Stimulated activated CD8-positive, alpha-beta memory T cell treated with anti-CD3 and anti-CD28 coated beads, Interleukin-7, amount 100 ng/mL, for 4 hours (primary cell): ENCODE measurements around the gene SESN2.

Experiments
- DNase-seq, 2 donors: peaks; one replicate each; pipeline ENCODE4 v3.0.0-alpha.2; 2020; ENCODE audit warnings: low read depth in 2 of 2

Gene SESN2, protein sequence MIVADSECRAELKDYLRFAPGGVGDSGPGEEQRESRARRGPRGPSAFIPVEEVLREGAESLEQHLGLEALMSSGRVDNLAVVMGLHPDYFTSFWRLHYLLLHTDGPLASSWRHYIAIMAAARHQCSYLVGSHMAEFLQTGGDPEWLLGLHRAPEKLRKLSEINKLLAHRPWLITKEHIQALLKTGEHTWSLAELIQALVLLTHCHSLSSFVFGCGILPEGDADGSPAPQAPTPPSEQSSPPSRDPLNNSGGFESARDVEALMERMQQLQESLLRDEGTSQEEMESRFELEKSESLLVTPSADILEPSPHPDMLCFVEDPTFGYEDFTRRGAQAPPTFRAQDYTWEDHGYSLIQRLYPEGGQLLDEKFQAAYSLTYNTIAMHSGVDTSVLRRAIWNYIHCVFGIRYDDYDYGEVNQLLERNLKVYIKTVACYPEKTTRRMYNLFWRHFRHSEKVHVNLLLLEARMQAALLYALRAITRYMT

DNA sequence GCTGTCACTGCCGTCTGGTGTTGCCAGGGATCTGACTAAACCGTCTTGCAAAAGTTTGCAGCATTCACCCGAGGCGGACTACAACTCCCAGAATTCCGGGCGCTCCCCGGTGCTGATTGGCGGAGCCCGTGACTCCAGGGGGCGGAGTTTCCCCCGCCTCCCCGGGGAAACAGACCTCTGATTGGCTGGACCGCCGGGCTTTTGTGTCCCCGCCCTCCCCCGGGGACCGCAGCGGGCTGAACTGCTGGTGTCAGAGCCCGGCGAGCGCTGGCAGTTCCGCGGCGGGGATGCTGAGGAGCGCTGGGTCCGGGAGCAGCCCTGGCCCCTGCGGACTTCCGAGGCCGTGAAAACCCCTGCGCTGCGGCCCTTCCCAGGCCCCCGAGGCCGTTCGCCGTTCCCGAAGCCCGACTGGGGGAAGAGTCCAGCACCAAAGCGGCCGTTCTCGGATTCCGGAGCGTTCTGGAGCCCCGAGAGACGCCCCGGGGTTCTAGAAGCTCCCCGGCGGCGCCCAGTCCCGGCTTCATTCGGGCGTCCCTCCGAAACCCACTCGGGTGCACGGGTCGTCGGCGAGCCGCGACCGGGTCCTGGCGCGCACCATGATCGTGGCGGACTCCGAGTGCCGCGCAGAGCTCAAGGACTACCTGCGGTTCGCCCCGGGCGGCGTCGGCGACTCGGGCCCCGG, at the start of gene SESN2:
SESN2 (plus strand) TSS at position 267 of the 682 bp plus-strand sequence; CDS start at position 597, 330 bp downstream.
- DNase-seq: peak; percentile 99

DNA sequence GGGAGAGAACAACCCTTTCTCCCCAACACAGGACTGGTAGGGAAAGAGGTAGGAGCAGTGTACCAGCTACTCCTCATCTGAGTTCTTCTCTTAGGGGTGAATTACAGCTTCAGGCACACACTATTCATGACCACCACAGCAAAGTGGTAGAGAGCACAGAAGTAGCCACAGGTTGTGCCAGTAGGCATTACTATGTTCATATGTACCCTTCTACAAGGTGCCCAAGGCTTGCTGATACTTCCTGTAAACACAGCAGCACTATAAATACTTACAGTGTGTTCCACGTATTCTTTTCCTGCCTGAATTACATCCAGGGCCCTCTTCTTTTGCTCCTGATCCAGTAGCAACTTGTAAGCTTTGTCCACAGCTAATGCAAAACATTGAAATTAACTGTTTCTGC, 49.6 kb upstream of the SESN2 start:
- no peak for DNase-seq

DNA sequence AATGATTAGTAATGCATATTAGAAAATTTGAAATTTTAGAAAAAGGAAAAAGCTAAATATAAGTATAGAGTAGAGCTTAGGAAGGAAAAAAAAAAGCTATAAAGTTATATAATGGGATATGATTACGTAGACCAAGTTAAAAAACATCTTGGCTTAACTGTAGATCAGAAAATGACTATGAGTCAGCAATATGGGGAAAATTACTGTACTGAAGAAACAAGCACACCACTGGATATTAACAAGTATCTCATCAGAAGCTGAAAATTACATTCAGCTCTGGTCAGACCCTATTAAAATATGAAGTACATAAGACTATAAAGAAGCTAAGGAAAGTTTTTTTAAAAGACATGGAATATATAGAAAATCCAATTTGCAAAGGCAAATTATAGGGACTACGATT, 46.0 kb upstream of the SESN2 start:
- no peak for DNase-seq

DNA sequence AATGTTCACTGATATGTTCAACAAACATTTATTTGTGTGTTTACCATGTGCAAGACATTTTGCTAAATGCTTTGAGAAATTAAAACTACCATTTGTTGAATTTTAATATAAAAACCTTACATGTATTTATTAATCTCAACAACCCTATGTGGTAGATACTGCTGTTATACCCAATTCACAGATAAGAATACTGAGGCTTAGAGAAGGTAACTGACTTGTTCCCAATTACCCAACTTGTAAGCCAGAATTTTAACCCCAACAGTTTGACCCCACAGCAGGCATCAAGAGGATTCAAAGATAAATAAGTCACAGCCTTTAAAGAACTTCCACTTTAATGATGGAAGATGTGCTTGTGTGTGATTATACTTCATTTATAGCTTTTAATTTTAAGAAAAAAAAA, 30.2 kb upstream of the SESN2 start:
- DNase-seq: no peak

DNA sequence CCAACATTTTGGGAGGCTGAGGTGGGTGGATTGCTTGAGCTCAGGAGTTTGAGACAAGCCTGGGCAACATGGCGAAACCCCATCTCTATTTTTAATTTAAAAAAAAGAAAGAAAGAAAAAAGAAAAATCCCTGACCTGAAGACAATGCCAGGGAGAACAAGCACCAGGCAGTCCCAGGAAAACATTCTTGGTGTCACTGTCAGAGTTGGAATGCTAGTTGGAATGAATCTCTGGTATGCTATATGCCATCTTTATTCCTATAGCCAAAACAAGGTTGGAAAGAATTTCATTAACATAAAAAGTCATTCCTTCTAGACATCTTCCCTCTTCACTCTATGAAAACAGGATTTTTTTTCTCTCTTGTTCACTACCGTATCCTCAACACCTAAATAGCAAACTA, 29.3 kb upstream of the SESN2 start:
- DNase-seq: no peak

DNA sequence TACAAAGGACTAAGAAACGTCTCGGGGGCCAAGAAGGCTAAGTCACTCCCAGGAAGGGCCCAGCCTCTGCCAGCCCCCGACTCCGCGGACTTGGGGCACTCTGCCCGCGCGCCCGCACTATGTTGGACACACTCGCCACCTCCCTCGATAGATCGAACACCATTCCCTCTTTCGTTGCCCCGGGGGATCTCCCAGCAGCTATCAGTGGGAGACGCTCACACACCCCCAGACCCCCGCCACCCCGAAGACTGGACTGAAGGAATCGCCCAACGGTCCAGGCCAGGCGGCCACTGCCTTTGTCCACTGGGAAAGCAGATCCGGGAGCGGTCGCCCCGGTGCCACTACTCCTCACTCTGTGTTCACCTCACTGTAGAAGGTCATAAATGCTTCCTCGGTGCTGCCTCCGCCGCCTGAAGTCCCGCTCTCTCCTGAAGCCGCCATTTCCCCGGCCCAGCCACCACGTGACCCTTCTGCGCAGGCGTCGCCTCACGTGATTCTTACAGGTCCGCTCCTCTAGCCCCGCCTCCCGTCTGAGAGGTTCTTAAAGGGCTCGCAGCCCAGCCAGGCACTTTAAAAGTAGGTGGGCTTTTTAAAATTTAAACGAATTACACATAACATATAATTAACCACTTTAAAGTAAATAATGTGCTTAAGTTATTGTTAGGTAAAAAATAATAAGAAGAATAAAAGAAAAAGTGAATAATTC, 26.6 kb upstream of the SESN2 start, which contains the start of gene DNAJC8:
DNAJC8 (minus strand) TSS at position 472 of the 706 bp plus-strand sequence; CDS start at position 441, 31 bp downstream.
- peak; percentile 93 to 94 for DNase-seq

DNA sequence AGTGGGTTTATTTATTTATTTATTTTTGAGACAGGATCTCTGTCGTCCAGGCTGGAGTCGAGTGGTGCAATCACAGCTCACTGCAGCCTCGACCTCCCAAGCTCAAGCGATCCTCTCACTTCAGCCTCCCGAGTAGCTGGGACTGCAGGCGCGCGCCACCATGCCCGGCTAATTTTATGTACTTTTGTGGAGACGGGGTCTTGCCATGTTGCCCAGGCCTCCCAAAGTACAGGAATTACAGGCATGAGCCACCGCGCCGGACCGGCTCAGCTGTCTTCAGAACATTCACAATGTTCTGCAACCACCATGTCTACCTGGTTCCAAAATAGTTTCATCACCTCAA, 26.1 kb upstream of the SESN2 start:
- no peak for DNase-seq

DNA sequence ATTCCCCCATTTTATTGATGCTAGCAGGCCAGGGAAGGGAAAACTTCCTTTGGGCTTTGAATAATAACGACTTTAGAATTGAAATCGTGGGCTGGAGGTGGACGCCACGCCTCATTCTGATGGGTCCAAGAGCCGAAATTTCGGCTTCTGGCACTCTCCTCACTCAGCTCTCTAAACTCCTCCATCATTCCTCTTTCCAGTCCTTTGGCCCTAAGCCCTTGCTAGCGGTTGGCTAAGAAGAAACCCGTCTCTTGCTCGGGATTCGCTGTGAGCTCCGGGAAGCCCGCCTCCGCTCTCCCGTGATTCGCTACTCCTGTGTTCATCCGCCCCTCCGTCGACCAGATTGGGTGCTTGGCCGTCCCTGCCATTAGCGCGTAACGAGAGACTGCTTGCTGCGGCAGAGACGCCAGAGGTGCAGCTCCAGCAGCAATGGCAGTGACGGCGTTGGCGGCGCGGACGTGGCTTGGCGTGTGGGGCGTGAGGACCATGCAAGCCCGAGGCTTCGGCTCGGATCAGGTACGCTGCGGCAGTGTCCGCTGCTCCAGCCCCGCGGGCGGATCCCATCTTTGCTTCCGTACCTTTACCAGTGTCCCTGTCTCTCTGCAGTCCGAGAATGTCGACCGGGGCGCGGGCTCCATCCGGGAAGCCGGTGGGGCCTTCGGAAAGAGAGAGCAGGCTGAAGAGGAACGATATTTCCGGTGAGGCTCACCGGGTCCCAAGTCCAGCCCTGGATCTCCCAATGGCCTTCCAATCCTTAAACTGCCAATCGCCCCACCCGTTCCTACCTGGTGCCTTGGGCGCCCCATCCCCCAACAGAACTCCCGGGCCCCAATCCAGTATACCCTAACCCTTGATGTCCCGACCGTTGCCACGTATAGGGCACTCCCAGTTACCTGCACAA, 23.3 kb upstream of the SESN2 start, which contains the start of gene ATP5IF1:
ATP5IF1 (plus strand) TSS at position 370 of the 901 bp plus-strand sequence; CDS start at position 430, 60 bp downstream.
- peak; percentile 89 to 92 for DNase-seq

DNA sequence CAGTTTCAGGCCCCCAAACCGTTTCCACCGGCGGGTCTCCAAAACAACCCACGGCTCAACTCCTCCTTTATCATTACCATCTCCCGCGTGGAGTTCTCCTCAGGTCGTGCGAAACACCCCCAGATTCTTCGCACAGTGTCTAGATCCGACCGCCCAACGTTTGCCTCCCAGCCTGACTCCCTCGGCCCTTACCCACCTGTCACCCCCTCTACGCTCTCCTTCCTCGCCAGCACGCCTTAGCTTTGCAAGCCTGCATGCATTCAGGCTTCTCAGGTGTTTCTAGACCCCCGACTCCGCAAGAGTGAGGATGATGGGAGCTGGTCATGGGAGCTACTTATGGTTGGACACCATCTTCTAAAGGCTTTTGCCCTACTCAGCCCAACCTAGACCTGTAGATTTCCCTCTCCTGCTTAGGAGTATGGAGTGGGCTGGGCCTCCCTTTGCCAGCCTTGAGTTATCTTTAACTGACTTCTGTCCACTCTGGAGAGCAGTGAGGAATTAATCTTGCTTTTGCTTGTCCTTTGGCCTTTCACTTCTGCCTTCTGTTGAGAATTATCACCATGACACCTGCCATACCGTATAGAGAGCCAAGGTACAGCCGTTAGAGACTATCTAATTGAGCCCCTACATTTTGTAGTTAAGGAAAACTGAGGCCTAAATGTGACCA, 22.5 kb upstream of the SESN2 start:
- DNase-seq: no peak

DNA sequence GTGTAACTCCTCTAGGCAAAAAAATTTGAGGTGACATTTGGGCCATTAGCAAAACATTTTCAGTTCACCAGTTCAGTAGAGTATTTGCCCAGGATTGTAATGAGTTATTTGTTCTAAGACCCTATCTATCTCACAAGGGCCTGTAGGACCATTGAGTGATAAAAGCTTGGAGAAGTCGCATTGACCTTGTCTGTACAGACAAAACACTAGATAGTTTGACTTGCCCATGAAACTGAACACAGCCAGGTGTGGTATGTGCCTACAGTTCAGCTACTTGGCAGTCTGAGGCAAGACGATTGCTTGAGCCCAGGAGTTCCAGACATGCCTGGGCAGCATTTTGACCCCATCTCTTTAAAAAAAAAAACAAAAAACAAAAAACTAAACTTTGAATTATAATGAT, 20.3 kb upstream of the SESN2 start:
- DNase-seq: no peak

DNA sequence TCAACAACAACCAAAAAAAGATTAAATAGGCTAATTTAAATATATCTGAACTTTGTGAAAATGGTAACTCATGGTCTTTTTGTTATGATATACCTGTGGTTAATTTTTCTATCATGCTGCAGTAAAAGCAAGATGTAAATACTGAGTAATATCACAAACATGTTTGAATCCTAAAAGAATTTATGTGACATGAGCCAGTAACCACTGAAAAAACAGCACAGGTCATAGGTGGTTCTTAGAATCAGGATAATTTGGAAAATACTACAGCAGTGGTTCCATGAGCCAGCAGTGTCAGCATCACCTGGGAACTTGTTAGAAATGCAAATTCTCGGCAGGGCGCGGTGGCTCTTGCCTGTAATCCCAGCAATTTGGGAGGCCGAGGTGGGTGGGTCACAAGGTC, 19.3 kb upstream of the SESN2 start:
- DNase-seq: no peak

DNA sequence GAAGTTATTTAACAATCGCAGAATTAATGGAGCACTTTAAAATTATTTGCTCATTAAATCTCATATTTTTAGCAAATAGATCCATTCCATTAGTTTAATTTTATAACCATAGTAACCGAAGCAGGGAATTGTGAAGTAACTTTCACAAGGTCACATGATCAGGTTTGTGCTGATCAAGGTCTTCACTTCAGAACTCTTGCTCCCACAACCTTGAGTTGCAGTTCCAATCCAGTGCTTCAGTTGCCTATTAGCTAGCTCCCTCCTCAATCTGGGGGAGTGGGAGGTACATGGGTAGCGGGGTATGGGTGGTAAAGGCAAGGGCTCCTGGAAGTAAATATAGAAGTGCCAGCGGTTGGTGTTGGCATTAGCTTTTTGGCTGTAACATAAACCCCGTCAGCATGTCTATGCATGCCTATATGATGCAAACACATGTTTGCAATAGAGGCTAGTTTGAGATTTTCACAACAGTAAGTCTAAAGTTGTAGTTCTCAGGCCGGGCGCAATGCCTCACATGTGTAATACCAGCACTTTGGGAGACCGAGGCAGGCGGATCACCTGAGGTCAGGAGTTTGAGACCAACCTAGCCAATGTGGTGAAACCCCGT, 17.6 kb upstream of the SESN2 start:
- no peak for DNase-seq

DNA sequence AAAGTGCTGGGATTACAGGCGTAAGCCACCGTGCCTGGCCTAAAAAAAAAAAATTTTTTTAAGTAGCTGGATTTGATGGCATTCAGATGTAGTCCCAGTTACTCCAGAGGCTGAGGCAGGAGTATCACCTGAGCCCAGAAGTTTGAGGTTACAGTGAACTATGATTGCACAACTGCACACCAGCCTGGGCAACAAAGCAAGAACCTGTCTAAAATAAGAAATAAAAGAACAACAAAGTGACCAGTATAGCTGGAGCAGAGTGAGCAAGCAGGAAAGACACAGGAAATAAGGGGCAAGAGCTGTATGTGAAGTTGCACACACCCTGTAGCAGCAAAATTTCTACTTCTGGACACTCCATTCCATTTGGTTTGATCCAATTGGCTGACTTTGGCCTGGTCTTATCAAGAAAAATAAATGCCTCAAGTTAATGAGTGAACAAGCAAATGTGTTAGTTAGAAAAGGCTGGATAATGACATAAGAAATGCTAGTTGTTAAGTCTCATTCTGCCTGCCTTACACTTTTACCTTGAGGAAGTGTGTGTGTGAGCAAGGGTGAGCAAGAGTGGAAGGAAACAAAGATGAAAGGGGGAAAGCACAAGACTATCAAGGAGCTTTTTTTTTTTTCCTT, 15.5 kb upstream of the SESN2 start:
- no peak for DNase-seq

DNA sequence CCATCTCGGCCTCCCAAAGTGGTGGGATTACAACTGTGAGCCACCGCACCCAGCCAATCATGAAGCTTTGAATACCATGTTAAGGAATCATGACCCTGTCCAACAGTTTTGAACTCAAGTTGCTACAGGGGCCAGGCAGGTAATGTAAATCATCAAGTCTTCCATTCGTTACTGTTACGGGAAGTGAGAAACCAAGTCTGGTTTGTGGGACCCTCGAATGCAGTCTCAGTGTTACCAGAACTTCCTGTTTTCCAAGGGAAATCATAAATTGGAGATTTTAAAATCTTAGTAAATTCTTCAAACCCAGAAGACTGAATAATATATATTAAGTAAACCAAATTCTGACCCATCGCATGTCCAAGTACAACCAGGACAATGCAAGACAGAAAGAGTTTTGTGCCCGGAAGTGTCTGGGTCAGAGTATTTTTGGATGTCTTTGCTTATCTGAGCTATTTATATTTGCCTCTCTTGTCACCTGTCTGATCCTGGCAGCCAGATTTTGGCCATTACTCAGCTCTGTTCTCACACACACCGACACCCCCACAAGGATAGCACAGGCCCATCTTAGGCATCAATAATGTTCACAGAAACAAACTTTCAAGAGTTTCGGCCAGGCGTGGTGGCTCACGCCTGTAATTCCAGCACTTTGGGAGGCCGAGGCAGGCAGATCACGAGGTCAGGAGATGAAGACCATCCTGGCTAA, 14.6 kb upstream of the SESN2 start:
- DNase-seq: no peak

DNA sequence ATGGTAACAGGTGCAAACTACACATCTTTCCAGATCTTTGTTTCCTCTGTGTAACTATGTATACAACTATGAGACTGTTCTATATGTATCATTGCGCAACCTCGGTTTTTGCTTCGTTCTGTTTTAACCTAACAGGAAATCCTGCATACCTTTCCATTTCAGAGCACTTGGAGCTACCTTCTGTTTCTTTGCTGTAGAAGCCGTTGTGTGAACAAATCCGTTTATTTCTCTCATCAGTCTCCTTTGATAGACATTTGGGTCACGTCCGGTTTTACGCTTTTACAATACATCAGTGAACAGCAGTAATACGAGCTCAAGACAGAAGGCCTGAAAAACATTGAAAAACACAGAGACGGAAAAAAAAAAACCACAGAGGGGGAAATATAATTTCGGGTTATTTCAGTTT, 12.9 kb upstream of the SESN2 start:
- no peak for DNase-seq

DNA sequence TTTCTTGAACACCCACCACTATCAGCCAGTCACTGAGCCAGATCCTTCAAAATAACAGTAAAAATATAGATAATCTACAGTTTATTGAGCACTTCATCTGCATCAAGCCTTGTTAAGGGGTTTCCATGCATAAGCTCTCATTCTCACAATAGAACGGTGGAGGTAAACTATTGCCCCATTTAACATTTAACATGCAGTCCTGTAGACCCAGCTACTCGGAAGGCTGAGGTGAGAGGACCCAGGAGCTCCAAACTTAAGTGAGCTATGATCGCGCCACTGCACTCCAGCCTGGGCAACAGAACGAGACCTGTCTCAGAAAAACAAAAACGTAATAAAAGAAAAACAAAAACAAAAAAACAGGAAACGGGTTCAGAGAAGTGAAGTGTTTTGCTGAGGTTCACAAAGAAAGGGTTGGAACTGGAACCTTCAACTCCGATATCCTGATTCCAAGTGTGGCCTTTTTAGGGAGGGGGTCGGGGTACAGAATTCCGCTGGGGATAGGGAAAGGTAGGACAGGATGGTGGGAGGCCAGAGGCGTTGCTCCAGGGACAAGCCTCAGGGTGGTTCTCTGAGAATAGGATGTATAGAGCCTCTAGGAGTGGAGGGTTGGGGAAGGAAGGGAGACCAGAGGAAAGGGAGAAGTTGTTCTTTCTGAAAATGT, 11.6 kb upstream of the SESN2 start:
- DNase-seq: no peak

DNA sequence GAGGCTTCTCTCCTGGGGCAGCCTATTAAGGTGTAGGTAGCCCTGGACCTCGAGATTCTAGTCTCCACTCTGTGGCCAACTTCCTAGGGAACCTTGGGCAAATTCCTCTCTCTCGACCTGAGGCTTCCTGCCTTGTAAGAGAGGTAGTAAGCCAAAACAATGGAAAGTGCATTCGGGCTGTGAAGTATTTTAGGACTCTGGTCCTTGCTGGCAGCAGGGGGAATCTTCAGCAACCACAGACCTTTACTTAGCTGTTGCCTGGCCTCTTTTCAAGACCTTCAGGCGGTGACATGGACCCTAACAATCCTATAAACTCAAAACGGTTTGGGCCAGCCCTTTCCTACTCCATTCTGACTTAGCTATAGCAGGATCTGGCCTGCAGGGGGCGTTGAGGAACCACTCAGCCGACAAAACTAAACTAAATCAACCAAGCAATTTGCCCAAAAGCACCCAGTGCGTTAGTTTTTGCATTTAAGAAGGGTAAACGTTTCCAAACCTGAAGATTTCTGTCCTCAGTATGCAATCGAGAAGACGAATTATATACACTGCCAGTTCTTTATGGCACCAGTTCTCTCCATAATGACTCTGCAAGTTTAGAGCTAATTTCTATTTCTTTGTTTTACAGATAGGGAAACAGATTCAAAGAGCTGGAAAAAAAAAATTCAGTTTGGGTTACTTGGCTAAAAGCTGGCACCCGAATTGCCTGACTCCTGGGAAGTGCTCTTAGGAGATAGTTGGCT, 10.9 kb upstream of the SESN2 start:
- DNase-seq: peak; percentile 65 to 72
